Fibroblast of the aortic adventitia (primary cell): ENCODE measurements around the gene RIC8B. TPM values are rescaled to one million over a fixed set of nuclear protein-coding genes. Genes with fewer than 3 reads are reported as not detected.

Experiments
- DNase-seq: peaks from one replicate; pipeline ENCODE4 v3.0.0-alpha.2; 2010; ENCODE audit warnings: low read depth
- H3K4me3 ChIP-seq: 2 replicates; pipeline ENCODE4 v1.5.1; 2011; ENCODE audit warnings: low read depth, mild to moderate bottlenecking, control low read depth, low read length, moderate library complexity
- CTCF ChIP-seq: IDR thresholded peaks from 2 replicates; pipeline ENCODE4 v1.5.1; 2011; ENCODE audit warnings: mild to moderate bottlenecking, low read length, control low read depth, inconsistent platforms; ENCODE audit not compliant: insufficient read depth
- total RNA-seq: library from RNA; depleted of rRNA; stranded (reverse); fragments of >200 nt; gene quantifications from 2 replicates; pipeline ENCODE4 v1.2.3, GENCODE V29; 2012; ENCODE audit warnings: low replicate concordance

The RIC8B gene
- total RNA-seq, 1 donor = 15.0 TPM

GRCh38 chr12:106736051-106736957 is 38.2 kb upstream of the RIC8B start:
- no peak overlapping the region for H3K4me3 ChIP-seq
- peak; percentile 3 for DNase-seq
- no peak for TF ChIP-seq CTCF

GRCh38 chr12:106739318-106739717 is 35.2 kb upstream of the RIC8B start:
- no peak overlapping the region for H3K4me3 ChIP-seq
- peak; percentile 14 for DNase-seq
- no peak for TF ChIP-seq CTCF

DNA sequence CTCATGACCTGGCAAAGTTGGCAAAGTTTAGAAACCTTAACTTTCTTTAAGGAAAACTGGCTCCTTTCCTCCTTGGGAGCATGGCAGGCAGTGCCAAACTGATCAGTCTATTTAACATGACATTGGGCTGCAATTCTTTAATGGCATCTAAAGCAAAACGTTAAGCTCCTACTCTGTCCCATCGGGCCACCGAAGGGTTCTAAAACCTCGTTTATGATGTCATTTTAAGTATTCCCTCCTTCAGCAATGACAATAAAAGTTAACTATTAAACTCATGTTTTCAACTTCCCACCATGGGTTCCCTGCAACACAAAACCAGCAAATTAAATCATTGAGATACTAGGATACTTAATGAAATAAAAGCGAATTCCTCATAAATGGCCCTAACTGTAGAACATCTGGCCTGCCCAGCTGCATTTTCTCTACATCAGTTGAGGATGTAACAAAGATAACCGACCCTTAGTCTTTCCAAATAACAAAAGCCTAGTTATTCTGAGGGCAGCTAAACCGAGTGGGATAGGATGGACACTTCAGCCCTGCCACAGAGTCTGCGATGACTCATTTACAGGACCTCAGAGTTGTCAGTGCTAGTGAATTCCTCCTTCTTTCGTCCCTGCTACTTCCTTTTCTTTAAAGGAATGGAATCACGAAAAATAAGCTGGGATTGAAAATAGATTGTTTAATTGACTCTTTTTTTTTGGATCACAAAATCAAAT is 34.5 kb upstream of the RIC8B start:
- no peak for TF ChIP-seq CTCF
- no peak overlapping the region for H3K4me3 ChIP-seq
- DNase-seq = no peak

- no peak for DNase-seq
- TF ChIP-seq CTCF = no peak
- H3K4me3 ChIP-seq = no peak overlapping the region
These were observed 33.7 kb upstream of the RIC8B start for GRCh38 chr12:106740818-106741217.

- H3K4me3 ChIP-seq = no peak overlapping the region
- TF ChIP-seq CTCF = no peak
- DNase-seq = no peak
These were observed 33.2 kb upstream of the RIC8B start for GRCh38 chr12:106741247-106741646.

DNA sequence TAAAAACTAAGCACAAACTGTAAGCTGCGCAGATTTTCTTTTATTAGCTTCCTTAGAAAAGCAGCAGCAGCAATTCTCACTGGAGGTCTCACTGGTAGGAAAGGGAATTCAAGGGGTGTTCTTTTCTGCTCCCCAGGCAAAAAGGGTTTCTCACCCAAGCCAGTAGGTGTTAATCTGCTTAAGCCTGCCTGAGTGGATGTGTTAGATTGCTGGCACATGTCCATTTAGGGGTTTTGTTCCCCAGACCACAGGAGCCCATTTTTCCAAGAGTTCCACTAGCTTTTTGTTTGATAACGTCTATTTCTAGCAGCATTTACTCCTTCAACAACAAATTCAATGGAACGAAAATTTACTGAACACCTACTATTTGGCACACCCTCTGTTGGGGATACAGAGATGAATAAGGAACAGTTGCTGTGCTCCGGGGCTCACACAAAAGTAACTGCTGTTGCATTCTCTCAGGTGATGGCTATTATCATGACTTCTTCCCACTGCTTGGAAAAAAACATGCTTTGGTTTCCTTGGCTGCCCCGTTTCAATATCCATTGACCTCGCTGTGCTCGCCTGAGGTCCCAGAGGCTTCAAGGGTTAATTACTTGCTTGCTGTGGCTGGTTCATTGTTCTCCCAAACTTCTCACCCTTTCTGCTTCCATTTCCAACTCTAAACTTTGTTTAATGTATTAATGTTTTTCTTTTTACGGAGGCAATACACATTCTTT is 31.1 kb upstream of the RIC8B start:
- no peak overlapping the region for H3K4me3 ChIP-seq
- no peak for DNase-seq
- no peak for TF ChIP-seq CTCF
